ENCODE measurements around the gene SEMA5A.

DNA sequence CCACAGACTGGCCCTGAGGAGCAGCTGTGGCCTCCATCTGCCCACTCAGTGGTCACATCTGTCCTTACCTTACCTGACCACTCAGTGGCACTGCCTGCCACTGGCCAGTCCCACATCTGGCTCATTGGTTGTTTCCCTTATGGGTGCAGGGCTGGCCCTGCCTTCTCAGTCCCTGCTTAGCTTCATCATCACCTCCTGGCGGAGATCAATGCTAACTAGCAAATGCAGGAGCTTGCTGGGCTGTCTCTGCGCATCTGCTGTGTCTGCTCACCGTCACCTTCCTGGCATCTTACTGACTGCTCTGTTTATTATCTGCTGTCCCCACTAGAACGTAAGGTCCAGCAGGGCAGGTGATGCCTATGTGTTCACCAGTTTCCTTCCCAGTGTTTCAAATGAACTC lies 356.9 kb downstream of the SEMA5A start:
- TF ChIP-seq SUZ12 (IDR thresholded peaks at IDR 0.05; ENCODE audit: extremely low read depth, insufficient read depth, insufficient read length) (no peak), YY1 (IDR thresholded peaks at IDR 0.05; ENCODE audit: insufficient read depth, insufficient read length) (no peak)

Data from NT2/D1 (cell line).